GM12874 (cell line): ENCODE measurements around the gene CFAP97D1.

Experiments
- TF ChIP-seq, protein P1 (sequence below): IDR thresholded peaks from 2 replicates; pipeline ENCODE4 v1.5.1; 2011; ENCODE audit warnings: low read depth, mild to moderate bottlenecking, control low read depth, low read length, moderate library complexity; ENCODE audit not compliant: insufficient read depth

CFAP97D1 gene

DNA sequence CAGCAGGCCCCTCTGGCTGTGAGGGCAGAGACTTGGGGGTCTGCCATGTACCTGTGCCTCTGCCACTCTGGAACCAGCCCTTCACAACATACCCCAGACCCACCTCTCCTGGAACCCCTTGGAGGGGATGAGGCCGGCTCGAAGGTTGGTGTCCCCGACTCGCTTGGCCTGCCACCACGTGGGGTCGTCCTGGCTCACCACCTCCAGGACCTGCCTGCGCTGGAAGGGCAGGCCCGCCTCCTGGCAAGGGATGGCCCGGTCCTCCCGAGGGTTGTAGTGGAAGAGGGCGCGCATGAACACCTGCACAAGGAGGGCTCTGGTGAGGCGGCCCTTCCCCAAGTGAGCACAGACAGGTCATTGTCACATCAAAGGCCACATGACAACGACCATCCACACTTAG, 40.5 kb downstream of the CFAP97D1 start:
- TF ChIP-seq, protein P1, sequence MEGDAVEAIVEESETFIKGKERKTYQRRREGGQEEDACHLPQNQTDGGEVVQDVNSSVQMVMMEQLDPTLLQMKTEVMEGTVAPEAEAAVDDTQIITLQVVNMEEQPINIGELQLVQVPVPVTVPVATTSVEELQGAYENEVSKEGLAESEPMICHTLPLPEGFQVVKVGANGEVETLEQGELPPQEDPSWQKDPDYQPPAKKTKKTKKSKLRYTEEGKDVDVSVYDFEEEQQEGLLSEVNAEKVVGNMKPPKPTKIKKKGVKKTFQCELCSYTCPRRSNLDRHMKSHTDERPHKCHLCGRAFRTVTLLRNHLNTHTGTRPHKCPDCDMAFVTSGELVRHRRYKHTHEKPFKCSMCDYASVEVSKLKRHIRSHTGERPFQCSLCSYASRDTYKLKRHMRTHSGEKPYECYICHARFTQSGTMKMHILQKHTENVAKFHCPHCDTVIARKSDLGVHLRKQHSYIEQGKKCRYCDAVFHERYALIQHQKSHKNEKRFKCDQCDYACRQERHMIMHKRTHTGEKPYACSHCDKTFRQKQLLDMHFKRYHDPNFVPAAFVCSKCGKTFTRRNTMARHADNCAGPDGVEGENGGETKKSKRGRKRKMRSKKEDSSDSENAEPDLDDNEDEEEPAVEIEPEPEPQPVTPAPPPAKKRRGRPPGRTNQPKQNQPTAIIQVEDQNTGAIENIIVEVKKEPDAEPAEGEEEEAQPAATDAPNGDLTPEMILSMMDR: no peak

DNA sequence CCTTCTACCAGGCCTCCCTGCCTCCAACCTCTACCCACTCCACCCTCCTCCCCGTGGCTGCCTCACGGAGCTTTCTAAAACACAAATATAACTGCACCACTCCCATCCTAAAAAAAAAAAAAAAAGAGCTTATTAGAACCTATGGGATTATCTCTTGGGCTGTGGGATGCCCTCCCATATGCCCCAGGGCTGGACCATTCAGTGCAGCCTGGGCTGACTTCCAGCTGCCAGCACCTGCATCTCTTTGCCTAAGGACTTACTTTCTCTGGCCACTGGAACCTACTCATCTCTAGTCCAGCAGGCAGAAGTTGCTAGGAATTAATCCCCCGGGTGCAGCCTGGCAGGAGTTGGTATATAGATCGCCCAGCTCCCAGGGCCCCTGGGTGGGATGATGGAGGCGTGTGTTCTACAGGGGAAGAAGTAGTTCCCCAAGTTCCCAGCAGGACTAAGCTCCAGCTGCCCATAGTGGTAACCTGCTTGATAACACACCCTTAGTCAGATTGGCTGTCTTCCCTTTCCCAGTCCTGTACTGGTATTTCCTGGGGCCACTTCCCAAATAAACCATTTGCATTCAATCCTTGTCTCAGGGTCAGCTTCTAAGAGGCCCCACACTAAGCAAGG, 42.4 kb downstream of the CFAP97D1 start:
- TF ChIP-seq, protein P1: no peak

DNA sequence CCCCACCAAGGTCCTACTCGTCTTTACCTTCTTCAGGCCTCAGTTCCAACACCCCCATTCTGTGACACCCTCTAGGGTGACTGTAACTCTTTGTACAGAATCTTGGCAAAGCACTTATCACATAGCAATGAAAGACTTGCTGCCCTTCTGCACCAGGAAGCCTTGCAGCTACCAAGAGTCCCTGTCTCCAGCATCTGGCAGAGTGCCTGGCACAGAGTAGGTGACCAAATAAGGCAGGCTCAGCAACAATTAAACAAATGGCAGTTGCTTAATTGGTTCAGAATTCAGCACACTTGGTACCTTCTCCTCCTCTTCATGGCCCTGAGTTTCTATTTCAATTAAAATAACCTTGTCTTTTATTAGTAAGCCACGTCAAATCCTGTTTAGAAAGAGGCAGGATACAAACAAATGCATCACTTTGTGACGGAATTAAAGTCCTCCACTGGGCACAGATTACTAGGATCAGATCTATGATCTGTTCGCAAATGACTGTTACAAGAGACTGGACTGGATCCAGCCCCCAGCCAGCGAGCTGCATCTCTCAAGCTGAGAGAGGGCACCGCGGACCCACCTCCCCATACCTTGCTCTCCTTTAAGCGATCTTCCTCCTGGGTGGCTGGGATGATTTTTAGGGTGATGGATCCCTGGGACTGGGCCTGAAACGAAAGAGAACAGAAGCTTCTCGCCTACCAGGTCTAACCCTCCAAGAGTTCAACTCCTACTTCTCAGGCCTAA, 43.3 kb downstream of the CFAP97D1 start:
- TF ChIP-seq, protein P1: no peak

DNA sequence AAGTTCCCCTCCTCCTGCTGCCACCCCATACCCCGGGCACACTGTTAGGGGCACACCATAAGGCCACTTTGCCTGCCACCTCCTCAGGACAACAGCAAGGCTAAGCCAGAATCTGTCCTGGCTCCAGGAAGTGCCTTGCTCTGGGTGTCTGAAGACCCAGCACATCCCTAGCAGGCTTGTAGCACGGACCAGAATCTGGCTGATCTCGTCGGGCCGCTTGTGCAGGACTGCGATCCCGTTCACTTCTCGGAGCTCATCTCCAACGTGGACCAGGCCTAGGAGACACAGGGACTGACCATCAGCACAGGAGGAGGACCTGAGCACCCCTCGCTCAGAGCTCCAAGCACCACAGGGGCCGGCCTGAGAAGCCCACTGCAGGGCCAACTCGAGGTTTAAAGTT, 45.3 kb downstream of the CFAP97D1 start:
- TF ChIP-seq, protein P1: no peak

DNA sequence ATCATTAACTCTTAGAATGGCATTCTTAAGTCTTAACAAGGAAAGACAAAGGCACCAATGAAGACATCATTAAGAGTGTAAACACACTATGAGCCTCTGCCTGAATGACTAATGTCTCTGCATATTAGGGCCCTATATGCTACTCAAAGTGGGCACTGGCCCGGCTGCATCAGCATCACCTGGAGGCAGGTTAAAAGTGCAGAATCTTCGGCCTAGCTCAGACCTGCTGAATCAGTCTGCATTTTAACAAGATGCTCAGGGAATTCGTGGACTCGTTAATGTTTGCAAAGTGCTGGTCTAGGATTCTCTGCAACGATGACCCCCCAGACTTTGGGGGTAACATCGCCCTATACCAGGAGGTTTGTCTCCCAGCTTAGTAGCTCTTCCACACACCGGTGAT, 46.0 kb downstream of the CFAP97D1 start:
- TF ChIP-seq, protein P1: no peak

DNA sequence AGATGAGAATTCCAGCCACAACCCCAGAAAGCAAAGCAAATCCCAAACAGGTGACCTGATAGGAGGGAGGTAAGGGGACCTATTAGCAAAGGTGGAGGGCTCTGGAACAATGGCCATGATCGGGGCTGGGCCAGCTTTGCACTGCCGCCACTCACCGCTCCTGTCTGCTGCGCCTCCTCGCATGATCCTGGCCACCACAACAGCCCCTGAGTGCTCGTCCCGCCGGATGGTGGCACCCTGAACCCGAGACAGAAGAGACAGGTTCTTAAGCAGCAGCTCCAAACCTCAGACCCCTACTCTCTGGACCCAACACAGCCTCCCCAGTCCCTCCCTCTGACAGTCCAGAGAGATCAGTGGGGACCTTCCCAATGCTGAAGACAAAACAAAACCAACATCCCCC, 47.4 kb downstream of the CFAP97D1 start:
- TF ChIP-seq, protein P1: no peak

DNA sequence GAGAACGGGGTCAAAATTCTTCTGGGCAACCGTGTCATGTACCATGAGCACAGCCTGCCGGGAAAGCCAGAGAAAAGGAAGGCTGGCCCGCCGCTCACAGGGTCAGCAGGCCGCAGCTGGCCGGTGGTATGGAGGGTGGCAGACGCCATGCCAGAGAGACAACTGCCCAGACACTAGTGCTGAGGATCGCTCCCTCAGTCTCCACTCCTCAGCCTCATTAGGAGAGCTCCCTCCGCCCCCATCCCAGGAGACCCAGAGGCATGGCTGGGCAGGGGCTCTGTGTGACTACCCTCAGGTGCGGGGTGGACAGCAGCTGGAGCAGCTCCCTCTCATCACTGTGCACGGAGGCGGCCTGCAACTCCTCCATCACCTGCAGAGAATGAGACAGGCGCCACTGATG, 49.5 kb downstream of the CFAP97D1 start:
- TF ChIP-seq, protein P1: no peak
